ENCODE measurements around the gene SLC5A3.

DNA sequence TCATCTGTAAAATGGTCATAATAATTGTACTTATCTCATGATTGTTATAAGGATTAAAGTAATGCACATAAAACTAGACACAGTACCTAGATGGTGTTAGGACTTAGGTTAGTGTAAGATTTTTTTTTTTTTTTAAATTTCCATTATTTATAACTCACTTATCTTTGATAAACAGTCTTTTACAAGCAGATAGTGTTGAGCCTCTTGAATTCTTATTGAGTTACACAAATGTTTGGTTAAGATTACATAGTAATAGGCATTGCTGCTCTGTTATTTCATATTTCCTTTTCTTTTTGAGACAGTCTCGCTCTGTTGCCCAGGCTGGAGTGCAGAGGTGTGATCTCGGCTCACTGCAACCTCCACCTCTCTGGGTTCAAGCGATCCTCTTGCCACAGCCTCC, 15.4 kb downstream of the SLC5A3 start:
- TF ChIP-seq, protein P1, sequence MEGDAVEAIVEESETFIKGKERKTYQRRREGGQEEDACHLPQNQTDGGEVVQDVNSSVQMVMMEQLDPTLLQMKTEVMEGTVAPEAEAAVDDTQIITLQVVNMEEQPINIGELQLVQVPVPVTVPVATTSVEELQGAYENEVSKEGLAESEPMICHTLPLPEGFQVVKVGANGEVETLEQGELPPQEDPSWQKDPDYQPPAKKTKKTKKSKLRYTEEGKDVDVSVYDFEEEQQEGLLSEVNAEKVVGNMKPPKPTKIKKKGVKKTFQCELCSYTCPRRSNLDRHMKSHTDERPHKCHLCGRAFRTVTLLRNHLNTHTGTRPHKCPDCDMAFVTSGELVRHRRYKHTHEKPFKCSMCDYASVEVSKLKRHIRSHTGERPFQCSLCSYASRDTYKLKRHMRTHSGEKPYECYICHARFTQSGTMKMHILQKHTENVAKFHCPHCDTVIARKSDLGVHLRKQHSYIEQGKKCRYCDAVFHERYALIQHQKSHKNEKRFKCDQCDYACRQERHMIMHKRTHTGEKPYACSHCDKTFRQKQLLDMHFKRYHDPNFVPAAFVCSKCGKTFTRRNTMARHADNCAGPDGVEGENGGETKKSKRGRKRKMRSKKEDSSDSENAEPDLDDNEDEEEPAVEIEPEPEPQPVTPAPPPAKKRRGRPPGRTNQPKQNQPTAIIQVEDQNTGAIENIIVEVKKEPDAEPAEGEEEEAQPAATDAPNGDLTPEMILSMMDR (IDR thresholded peaks at IDR 0.05): no peak
- TF ChIP-seq POLR2AphosphoS5 (IDR thresholded peaks at IDR 0.05): no peak
- no peak for TF ChIP-seq POLR2A (IDR thresholded peaks at IDR 0.05)
